SK-N-MC (cell line): ENCODE measurements around the gene SMYD3.

Experiments
- EZH2 ChIP-seq: fragments of 200-600 bp; sonication (generic); IDR thresholded peaks from one replicate; pipeline ENCODE4 v1.6.1; 2017; ENCODE audit warnings: antibody characterized with exemption
- POLR2AphosphoS5 ChIP-seq: IDR thresholded peaks from 2 replicates; pipeline ENCODE4 v1.6.1; 2012; ENCODE audit warnings: mild to moderate bottlenecking, low read depth, low read length, borderline replicate concordance

DNA sequence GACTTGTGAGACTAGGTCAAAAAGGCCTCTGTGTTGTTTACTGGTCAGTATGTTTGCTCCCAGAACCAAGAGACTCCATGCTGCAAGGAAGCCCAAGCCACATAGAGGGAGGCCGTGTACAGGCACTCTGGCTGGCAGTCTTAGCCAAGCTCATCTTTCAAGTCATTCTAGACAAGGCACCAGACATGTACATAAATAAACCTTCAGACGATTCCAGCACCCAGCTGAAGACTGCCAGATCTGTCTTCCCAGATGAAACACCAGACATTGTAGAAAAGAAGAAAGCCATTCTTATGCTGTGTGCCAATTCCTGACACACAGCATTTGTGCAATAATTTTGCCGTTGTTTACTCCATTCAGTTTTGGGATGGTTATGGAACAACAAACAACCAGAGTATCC lies 756.8 kb downstream of the SMYD3 start:
- no peak for TF ChIP-seq EZH2
- TF ChIP-seq POLR2AphosphoS5 = no peak
